SK-N-SH (cell line): ENCODE results near the gene CUBN.

Experiments
- CTCF ChIP-seq: fragments of 200-600 bp; sonication (generic); IDR thresholded peaks from 2 replicates; pipeline ENCODE4 v1.6.1; 2017; ENCODE audit warnings: antibody characterized with exemption, mild to moderate bottlenecking, moderate library complexity
- EP300 ChIP-seq, 2 experiments: IDR thresholded peaks; 2 replicates each; pipeline versions ENCODE4 v1.4.0 to v1.6.1; 2012; ENCODE audit warnings: borderline replicate concordance in 1 of 2, low read depth in 1 of 2, low read length in 1 of 2
- EZH2phosphoT487 ChIP-seq: fragments of 200-600 bp; sonication (generic); IDR thresholded peaks from 2 replicates; pipeline ENCODE4 v1.6.1; 2017; ENCODE audit warnings: low read depth, mixed run types, mild to moderate bottlenecking, antibody characterized with exemption, moderate library complexity, borderline replicate concordance
- GABPA ChIP-seq: IDR thresholded peaks from 2 replicates; pipeline ENCODE4 v1.4.0; 2012; ENCODE audit warnings: low read depth, mild to moderate bottlenecking
- MAX ChIP-seq: IDR thresholded peaks from 2 replicates; pipeline ENCODE4 v1.4.0; 2012; ENCODE audit warnings: low read depth
- PBX3 ChIP-seq: IDR thresholded peaks from 2 replicates; pipeline ENCODE4; 2012
- POLR2AphosphoS5 ChIP-seq: IDR thresholded peaks from 2 replicates; pipeline ENCODE4 v1.6.1; 2012; ENCODE audit warnings: low read depth, low read length
- RXRA ChIP-seq: IDR thresholded peaks from 2 replicates; pipeline ENCODE4 v1.4.0; 2012; ENCODE audit warnings: low read depth, mild to moderate bottlenecking, borderline replicate concordance
- TAF1 ChIP-seq: IDR thresholded peaks from 2 replicates; pipeline ENCODE4 v1.6.1; 2012; ENCODE audit warnings: low read depth, mild to moderate bottlenecking, low read length, moderate library complexity, borderline replicate concordance
- USF1 ChIP-seq: IDR thresholded peaks from 2 replicates; pipeline ENCODE4 v1.4.0; 2012; ENCODE audit warnings: low read depth, borderline replicate concordance
- YY1 ChIP-seq: IDR thresholded peaks from 2 replicates; pipeline ENCODE4 v1.4.0; 2012; ENCODE audit warnings: low read depth, mild to moderate bottlenecking

GRCh38 chr10:16965344-16965616, 164.3 kb downstream of the CUBN start:
- TF ChIP-seq YY1 (no peak), POLR2AphosphoS5 (no peak), GABPA (no peak), RXRA (no peak), CTCF (no peak), PBX3 (no peak), MAX (no peak), EP300 (IDR thresholded peaks at IDR 0.05; ENCODE audit: borderline replicate concordance in 1 of 2, low read depth in 1 of 2, low read length in 1 of 2) (no peak), TAF1 (no peak), EZH2phosphoT487 (no peak), USF1 (no peak)
